Activated CD4-positive, alpha-beta T cell treated with anti-CD3 and anti-CD28 coated beads, Interleukin-2, amount 50 U/mL, for 24 hours (primary cell): ENCODE results near the gene P2RX6.

Experiments
- DNase-seq, 2 donors: peaks; one replicate each; pipeline ENCODE4 v3.0.0-alpha.2; 2020; ENCODE audit warnings: low read depth in 1 of 2, low spot score in 1 of 2

The P2RX6 gene

GRCh38 chr22:21012446-21013407, 2.2 kb upstream of the P2RX6 start:
- no peak for DNase-seq

- no peak for DNase-seq
These were observed 1.2 kb upstream of the P2RX6 start for GRCh38 chr22:21013657-21014201.

GRCh38 chr22:21014202-21014725, 701 bp upstream of the P2RX6 start:
- peak; percentile 51 to 76 for DNase-seq

GRCh38 chr22:21015466-21016006, 571 bp downstream of the P2RX6 start:
- no peak for DNase-seq

GRCh38 chr22:21016644-21017420, 1.9 kb downstream of the P2RX6 start:
- DNase-seq, result no peak

GRCh38 chr22:21018314-21018713, 3.3 kb downstream of the P2RX6 start:
- DNase-seq, result no peak

GRCh38 chr22:21020802-21021429, 6.0 kb downstream of the P2RX6 start:
- DNase-seq, result no peak

- DNase-seq, result no peak
These were observed 7.5 kb downstream of the P2RX6 start for GRCh38 chr22:21022507-21022906.

- no peak for DNase-seq
These were observed 8.1 kb downstream of the P2RX6 start for GRCh38 chr22:21022955-21023614.

GRCh38 chr22:21025266-21025665, 10.3 kb downstream of the P2RX6 start:
- DNase-seq, result no peak

GRCh38 chr22:21025763-21026755, 11.1 kb downstream of the P2RX6 start:
- no peak for DNase-seq

GRCh38 chr22:21026783-21027692, 12.1 kb downstream of the P2RX6 start:
- DNase-seq, result no peak

GRCh38 chr22:21028277-21029251, 13.6 kb downstream of the P2RX6 start:
- DNase-seq, result no peak

GRCh38 chr22:21029486-21030025, 14.6 kb downstream of the P2RX6 start:
- DNase-seq, result no peak

- DNase-seq, result no peak
These were observed 15.1 kb downstream of the P2RX6 start for GRCh38 chr22:21030032-21030431.
